Pancreas (tissue), 10 donors: ENCODE results near the gene LITAF. TPM values are rescaled to one million over a fixed set of nuclear protein-coding genes. Genes with fewer than 3 reads are reported as not detected.

Experiments used
- ATAC-seq, 4 donors: fragments of 200-7000 bp; cut with Tn5 transposase; one replicate each; pipeline versions ENCODE4 v1.8.0 to v1.9.1; 2020; ENCODE audit warnings: mild to moderate bottlenecking in 4 of 4, moderate library complexity in 4 of 4
- DNase-seq, 6 donors: peaks; one replicate each; pipeline ENCODE4 v3.0.0-alpha.2; 2020
- FAIRE-seq: peaks from 2 replicates; lab custom pipeline; 2012; peaks lifted over from hg19 to GRCh38; lab: Jason Lieb, UNC
- H3K27ac ChIP-seq, 4 donors: fragments of 200-600 bp; sonication (generic); 1 replicate in 3 of 4; 2 replicates in 1 of 4; pipeline versions ENCODE4 v1.5.0 to v1.8.0; 2020
- H3K27me3 ChIP-seq, 4 donors: fragments of 200-600 bp; one replicate each; pipeline ENCODE4 v1.8.0; 2021
- H3K36me3 ChIP-seq, 3 donors: fragments of 200-600 bp; sonication (generic) in 1 of 3; one replicate each; pipeline versions ENCODE4 v1.5.0 to v1.8.0; 2020 to 2021
- H3K4me1 ChIP-seq, 3 donors: fragments of 200-600 bp; one replicate each; pipeline ENCODE4 v1.8.0; 2021
- H3K4me3 ChIP-seq, 4 donors: fragments of 200-600 bp; sonication (generic) in 2 of 4; one replicate each; pipeline versions ENCODE4 v1.5.0 to v1.8.0; 2020 to 2021
- H3K9me3 ChIP-seq, 4 donors: fragments of 200-600 bp; one replicate each; pipeline ENCODE4 v1.8.0; 2021
- CTCF ChIP-seq, 4 donors: fragments of 200-600 bp; sonication (generic) in 3 of 4; IDR thresholded peaks; one replicate each; pipeline versions ENCODE4 v1.5.0 to v1.8.0; 2021; ENCODE audit warnings: antibody characterized with exemption in 4 of 4
- WGBS, 2 donors: extraction: QIAGEN DNeasy Blood & Tissue Kit; methylation state at CpG; one replicate each; pipeline ENCODE4 v1.1.7; 2013; 5-methylcytosine and 5-hydroxymethylcytosine counted together
- intact Hi-C, 3 donors: fragments of 100-400 bp; cut with DNase I; formaldehyde crosslinking; loops; one replicate each; pipeline versions ENCODE4 v1.11.1 to v1.14.2; 2022
- polyA plus RNA-seq, 2 donors: library from polyadenylated mRNA; stranded (reverse); fragments of 200-250 nt; gene quantifications; one replicate each; pipeline ENCODE4 v1.2.3, GENCODE V29; 2013
- total RNA-seq, 6 donors: library from RNA; stranded (reverse); fragmentation: NEBNext Ultra II Directional in 4 of 6; extraction: Animal tissue kit (Norgen Biotek cat#: 25700) in 4 of 6; gene quantifications; one replicate each; pipeline versions ENCODE4 v1.2.1 to v1.2.4, GENCODE V29; 2021 to 2023
- donor health status: healthy with polysubstance abuse.
- donor health status: DM: no; HTN: no; CAD: no; lungs with moderate emphysema.
- donor health status: DM: no; HTN: no; CAD: no.
- donor health status: control.
- donor health status: control.
- donor health status: Bipolar disorder and iron deficiency.
- donor health status: DM: yes; HTN: yes; CAD: no.
- donor health status: DM: no; HTN: no; CAD: no.
- donor health status: DM: no; HTN: no; CAD: no.
- donor health status: DM: yes; HTN: yes; CAD: no.

Gene LITAF
- total and polyA plus RNA-seq, 8 donors: 17.6 to 85.3 (median 32.3) TPM

GRCh38 chr16:11546608-11547061 lies 40.1 kb downstream of the LITAF start:
- no peaks in the 10 kb centered on the region for H3K27me3 ChIP-seq
- H3K27ac ChIP-seq: no peak overlapping the region
- DNase-seq: no peak
- no peaks in the 10 kb centered on the region for H3K9me3 ChIP-seq
- 71 to 86% methylated on average over 5 of the region's 5 CpGs for WGBS, 2 donors
- no peak overlapping the region for H3K4me3 ChIP-seq
- TF ChIP-seq CTCF (IDR thresholded peaks at IDR 0.05): no peak
- H3K4me1 ChIP-seq: no peaks in the 10 kb centered on the region
- ATAC-seq: peak in 1 of 4 donors; percentile 18
- intact Hi-C loops: no loop called here
- peaks cover 0 to 27% (median 5%) of the 10 kb centered on the region in 3 donors for H3K36me3 ChIP-seq
- no peak for FAIRE-seq

- no peak for TF ChIP-seq CTCF (IDR thresholded peaks at IDR 0.05)
- H3K36me3 ChIP-seq: peaks cover 0 to 6% (median 0%) of the 10 kb centered on the region in 3 donors
- no peak overlapping the region for H3K27ac ChIP-seq
- ATAC-seq (no peak), DNase-seq (no peak), FAIRE-seq (no peak)
- 73 to 76% methylated on average over 12 of the region's 12 CpGs for WGBS, 2 donors
- no peaks in the 10 kb centered on the region for H3K9me3 ChIP-seq
- no peak overlapping the region for H3K4me3 ChIP-seq
- no peaks in the 10 kb centered on the region for H3K27me3 ChIP-seq
- H3K4me1 ChIP-seq: no peaks in the 10 kb centered on the region
- intact Hi-C loops: no loop called here
Measured at GRCh38 chr16:11543661-11544393, 42.9 kb downstream of the LITAF start.

DNA sequence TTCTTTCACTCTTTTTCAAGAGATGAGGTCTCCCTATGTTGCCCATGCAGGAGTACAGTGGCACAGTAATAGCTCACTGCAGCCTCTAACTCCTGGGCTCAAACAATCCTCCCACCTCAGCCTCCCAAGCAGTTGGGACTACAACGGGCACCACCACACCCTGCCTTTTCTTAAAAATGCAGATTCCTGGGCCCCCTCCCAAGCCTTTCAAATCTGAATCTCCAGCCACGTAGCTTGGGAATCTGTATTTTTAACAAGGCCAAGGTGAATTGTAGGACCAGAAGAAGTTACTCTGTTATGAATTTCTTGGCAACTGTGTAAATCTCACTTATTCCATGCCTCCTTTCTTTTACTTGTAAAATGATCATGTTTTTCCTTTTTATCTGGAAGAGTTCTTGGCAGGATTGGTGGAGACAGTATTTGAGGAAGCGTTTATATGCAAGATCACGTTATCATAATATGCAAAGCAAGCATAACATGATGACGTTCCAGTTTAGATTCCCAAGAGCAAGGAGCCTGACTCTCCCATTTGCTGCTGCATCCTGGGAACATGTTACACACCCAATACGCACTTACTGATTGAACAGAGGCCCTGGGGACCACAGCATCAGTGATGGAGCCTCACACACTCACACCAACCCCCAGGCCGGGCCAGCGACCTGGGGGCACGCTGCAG lies 44.5 kb downstream of the LITAF start:
- no peak overlapping the region for H3K27ac ChIP-seq
- H3K4me3 ChIP-seq: no peak overlapping the region
- ATAC-seq (no peak), DNase-seq (no peak), FAIRE-seq (no peak)
- no peaks in the 10 kb centered on the region for H3K27me3 ChIP-seq
- H3K4me1 ChIP-seq: no peaks in the 10 kb centered on the region
- no peak for TF ChIP-seq CTCF (IDR thresholded peaks at IDR 0.05)
- intact Hi-C loops: no loop called here
- WGBS, 2 donors: 62 to 73% methylated on average over 9 of the region's 9 CpGs
- H3K36me3 ChIP-seq: peaks cover 0 to 2% (median 0%) of the 10 kb centered on the region in 3 donors
- no peaks in the 10 kb centered on the region for H3K9me3 ChIP-seq

- Histone ChIP-seq H3K4me1 (no peaks in the 10 kb centered on the region), H3K36me3 (no peaks in the 10 kb centered on the region), H3K27ac (no peak overlapping the region), H3K27me3 (no peaks in the 10 kb centered on the region), H3K4me3 (no peak overlapping the region), H3K9me3 (no peaks in the 10 kb centered on the region)
- intact Hi-C loops: loop anchor here in 1 of 3 donors (10.0 kb wide), 2 partner anchors 175 to 275 kb away; no protein-coding TSS in a partner anchor
- no peak for TF ChIP-seq CTCF (IDR thresholded peaks at IDR 0.05)
- no peak for FAIRE-seq
- peak in 2 of 4 donors; percentile 21 to 45 for ATAC-seq
- no peak for DNase-seq
- 56 to 74% methylated on average over 4 of the region's 4 CpGs for WGBS, 2 donors
Measured at GRCh38 chr16:11539641-11540050, 47.1 kb downstream of the LITAF start.
